Stimulated activated CD4-positive, alpha-beta T cell treated with anti-CD3 and anti-CD28 coated beads, Interleukin-15, amount 100 ng/mL, for 24 hours (primary cell): ENCODE measurements around the gene ACVR1.
A peak's percentile ranks its signal among the peaks of the same experiment; 100 is the strongest.

Experiments used
- DNase-seq: peaks from one replicate; pipeline ENCODE4 v3.0.0-alpha.2; 2020

The ACVR1 gene

DNA sequence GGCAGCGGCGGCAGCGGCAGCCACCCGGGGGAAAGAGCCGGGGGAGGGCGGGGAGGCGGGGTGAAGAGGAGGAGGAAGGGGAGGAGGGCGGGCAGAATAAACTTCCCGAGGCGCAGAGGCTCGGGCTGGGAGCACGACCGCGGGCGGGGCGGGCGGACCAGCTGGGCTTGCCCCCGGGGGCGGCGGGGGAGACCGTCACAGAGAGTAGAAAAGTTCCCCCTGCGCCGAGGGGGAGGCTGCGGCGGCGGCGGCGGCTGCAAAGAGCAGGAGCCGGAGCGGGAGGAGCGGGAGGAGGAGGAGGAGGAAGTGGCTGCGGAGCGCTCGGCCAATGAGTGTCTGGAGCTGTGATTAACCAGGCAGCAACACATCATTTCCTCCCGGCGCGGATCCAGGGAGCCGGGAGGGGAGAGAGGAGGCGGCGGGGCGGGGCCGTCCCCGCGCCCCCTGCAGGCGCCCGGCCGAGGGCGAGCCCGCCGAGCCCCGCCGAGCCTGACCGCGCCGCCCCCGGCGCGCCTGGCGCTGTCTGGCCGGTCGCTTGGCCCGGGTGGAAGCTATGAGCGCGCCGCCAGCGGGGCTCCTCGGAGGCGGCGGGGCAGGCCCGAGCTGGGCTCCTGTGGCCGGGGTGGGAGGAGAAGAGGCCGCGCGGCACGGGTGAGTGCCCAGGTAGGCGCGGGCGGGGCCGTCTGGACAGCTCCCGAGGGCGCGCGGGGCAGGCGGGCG is at the start of gene ACVR1:
ACVR1 (minus strand) TSS at position 265 of the 720 bp plus-strand sequence. CDS start 76,837 bp downstream, outside the sequence.
- peak; percentile 90 for DNase-seq

DNA sequence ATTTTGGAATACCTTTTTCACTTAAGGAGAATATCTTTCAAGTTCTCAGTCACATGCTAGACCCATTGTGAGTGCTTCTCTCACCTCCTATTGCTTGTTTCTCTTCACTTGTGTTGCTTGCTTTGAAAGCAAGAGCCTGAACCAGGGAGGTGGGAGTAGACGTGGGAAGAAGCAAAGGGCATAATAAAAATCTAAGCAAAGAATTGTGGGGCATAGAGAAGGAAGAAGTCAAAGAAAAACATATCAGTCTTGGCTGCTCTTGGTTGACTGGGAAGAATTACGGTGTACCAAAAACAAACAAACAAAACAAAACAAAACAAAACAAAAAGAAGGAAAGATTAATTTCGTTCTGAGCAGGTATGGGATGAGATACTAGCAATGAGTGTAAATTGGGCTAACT is 48.9 kb upstream of the ACVR1 start:
- no peak for DNase-seq

DNA sequence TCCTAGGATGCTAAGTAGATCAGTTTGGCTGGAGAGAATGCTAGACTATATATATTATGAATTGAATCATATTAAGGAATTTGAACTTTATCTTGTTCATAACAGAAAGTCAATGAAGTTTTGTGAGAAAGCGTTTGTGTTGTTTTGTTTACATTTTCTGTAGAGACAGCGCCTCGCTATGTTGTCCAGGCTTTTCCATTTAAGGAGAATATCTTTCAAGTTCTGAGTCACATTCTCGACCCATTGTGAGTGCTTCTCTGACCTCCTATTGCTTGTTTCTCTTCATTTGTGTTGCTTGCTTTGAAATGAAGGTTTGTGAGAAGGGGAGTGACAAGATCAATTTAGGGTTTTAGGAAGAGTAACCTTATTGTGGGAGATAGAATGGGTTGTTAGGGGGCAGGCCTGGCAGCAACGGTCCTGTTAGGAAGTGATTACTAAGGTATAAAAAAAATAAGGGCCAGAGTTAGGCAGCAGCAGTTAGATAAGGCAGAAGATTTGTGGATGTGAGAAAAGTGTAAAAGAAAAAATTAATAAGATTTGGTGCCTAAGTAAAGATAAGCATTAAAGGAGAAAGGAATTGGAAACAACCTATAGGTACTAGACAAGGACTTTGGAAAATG is 47.6 kb upstream of the ACVR1 start:
- DNase-seq = no peak

DNA sequence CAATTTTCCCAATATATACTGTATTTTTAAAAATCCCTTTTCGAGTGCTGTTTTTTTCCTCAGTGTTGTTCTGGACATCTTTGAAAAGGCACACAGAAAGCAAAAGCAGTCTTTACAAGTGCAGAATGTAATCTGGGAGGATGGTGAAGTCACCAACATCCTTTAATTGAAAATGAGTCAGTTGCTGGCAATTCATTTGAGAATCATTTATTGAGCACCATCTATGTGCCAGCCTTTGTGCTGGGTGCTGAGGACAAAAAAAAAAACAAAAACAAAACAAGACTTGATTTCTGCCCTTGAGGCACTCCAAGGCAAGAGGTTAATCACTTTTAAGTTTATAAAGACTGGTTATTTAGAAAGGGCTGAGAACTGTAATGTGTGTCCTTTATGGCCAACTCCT is 46.7 kb upstream of the ACVR1 start:
- no peak for DNase-seq

DNA sequence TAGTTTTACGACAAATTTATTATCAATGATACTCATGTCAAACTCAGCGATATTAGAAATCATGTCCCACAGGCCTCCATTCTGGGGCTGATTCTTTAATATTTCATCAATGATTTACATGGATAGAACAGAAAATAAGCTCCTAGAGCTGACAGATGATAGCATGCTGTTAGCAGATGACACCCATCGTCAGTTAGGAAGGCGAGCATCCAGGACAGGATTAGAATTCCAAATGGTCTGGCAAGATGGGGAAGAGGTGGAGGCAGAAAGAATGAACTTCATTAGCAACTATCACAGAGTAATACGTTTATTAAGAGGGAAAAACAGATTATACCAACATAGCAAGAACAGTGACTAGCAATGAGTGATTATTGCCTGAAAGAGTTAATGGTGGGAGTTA is 46.2 kb upstream of the ACVR1 start:
- no peak for DNase-seq

DNA sequence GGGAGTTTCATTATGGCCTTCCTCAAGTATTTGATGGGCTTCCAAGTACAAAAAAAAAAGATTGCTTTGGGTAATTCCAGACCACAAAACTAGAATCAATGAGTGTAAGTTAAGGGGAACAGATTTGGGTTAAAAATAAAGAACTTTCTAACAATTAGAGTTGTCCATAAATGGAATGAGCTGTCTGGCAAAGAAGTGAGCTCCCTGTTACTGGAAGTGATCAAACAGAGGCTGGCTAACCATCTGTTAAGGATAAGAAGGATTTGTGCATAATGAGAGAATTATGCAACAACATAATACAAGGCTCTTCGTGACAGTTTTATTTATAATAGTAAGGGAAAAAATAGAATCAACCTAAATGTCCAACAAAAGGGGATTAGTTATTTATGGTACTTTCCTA is 44.6 kb upstream of the ACVR1 start:
- no peak for DNase-seq

DNA sequence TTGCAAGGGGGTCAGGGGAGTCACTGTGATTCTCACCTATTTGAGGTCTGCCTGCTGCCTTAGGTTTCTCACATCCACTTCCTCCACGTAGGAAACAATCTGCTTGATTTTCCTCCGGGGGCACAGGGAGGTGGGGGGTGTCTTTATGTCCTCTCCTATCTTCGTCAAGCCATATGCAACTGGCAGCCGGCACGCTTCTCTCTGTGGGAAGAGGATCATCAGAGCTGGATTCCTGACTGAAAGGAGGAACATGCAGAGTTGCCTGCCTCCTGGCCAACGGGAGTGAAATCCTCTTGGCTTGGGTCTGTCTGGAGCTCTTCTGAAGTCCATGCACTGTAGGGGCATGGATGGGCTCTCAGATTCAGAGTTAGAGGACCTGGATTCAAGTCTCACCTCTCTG is 43.1 kb upstream of the ACVR1 start:
- DNase-seq = no peak

DNA sequence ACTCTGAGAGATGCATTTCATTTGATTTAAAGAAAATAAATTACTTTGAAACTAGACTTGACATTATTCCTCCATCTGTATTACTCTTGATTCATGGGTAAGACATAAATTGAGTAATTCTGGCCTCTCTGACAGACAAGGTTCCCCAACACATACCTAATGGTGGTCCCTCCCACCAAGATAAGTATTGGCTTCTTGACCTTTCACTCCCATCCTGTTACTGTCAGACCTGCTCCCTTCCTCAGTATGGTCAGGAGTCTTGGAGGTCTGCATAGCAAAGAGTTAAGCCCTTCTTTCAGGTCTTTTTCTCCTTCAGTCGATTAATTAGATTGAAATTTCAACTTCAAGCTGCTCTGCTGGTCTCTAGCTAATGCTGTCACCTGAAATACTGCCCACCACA is 42.2 kb upstream of the ACVR1 start:
- DNase-seq = no peak

DNA sequence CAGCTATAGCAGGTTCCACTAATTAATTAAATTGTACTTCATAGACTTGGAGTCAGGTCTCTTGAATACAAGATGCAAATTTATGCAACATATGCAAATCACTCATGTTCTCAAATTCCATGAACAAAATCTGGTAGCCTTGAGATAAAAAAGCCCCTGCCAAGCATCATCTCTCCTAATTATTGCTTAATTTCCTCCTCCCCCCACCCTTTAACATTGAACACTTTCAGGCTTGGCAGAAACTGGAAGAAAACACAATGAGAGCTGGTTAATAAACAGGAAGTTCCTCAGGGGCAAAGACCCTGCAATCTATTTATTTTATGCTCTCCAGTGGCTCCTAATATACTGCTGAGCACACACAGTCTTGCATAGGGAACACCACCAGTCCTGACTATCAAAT is 35.6 kb upstream of the ACVR1 start:
- DNase-seq = no peak

DNA sequence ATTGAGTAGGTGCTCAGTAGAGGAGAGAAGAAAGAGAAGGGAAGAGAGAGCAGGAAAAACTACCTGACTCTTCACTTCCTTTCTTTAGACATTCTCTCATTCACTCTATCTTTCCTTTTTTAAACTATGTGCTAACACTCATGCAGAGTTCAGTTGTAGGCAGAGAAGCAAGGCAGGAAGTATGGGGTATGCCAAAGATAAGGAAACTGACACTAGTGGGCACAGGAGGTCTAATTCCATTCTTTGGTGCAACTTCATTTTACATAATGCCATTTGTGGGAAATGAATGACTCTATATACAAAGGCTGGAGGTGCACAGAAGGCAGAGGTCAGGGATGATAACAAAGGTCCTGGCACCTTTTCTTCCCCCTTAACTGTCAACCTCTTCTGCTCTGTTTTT is 35.1 kb upstream of the ACVR1 start:
- no peak for DNase-seq

DNA sequence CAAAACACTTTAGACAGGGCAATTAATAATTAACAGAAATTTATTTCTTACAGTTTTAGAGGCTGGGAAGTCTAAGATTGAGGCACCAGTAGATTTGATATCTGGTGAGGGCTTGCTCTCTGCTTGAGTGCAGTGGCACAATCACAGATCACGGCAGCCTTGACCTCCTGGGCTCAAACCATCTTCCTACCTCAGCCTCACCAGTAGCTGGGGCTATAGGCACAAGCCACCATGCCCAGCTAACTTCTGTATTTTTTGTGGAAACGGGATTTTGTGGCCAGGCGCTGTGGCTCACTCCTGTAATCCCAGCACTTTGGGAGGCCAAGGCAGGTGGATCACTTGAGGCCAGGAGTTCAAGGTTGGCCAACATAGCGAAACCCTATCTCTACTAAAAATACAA is 29.0 kb upstream of the ACVR1 start:
- no peak for DNase-seq

DNA sequence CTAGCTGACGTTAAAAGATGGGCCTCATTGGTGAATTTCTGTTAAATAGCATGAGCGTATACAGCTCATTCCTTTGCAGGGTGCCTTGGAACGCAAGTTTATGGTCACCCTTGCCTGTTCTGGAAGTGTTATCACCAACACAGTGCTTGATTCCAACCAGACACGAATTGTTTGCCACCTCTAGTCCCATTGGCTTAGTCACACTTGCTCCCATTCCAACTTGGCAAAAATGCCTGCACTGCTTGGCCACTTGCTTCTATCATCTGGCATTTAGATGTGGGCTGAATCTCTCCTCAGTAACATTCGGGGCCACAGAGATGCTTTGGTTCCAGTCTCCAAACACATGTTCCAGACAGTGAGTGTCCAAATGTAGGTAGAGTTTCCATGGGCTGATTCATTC is 27.5 kb upstream of the ACVR1 start:
- no peak for DNase-seq

DNA sequence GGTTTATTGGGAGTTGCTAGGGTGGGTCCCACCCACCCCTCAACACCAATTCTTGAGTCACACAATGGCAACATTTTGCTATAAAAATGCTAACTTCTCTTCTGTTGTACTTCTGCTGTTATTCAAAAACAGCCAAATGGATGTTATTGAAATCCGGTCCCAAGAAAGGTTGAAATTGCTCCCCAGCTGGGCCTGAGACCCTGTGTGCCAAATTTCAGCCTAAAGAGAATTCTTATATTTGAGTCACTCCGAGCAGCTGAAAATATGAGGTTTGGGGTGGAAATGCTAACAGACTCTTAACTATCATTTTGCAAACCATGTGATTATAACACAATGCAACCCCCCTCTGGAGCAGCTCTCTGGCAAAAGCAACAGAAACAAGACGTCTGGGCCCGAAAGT is 27.0 kb upstream of the ACVR1 start:
- DNase-seq = no peak

DNA sequence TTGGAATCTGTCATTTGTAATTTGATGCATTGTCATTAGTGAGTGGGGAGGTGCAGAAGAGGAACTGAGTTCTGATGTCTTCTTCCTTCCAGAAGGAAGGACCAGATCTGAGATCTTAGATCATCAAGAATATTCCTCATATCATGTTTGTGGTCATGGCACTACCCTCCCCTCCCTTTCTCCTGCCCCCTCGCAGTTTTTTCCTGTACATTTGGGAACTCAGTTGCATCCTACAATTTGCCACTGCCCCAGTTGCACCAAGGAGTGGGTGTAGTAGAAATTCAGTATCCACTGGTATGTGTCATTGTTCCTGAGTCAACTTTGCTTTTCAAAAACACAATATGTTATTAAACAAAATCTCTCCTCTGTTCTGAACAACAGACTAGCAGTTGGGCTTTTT is 26.6 kb upstream of the ACVR1 start:
- DNase-seq = no peak

DNA sequence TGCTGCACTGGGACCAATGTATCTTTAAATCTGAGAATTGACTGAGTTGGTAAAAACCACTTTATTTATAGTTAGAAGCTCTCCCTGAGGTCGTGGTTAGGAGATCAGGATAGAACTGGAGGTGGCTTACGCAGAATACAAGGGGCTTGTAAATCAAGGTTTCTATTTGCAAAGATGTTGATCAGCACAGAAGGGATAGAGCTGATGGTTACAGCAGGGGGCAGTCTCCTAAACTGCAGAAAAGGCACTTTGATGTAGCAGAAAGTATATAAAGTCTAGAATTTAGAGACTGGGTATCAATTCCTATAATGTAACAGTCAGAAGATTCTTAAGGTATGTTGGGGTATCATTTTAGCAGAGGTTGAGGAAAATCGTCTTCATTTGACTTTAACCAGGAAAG is 25.2 kb upstream of the ACVR1 start:
- DNase-seq = no peak

DNA sequence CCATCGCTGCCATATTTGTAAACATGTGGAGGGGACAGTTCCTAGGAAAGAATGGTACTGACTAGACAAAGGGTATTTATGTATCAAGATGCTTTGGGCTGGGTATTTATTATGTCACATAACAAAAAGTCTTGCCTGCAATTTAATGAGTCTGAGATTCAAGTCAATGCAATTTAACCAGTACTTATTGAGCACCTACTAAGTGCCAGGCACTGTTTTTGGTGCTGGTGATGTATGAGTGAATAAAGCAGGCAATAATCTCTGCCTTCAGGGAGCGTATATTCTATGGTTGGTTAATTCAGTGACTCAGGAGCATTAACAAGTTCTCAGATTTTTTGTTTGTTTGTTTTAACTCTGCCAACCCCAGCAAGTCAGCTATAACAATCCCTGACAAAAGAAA is 24.6 kb upstream of the ACVR1 start:
- no peak for DNase-seq

DNA sequence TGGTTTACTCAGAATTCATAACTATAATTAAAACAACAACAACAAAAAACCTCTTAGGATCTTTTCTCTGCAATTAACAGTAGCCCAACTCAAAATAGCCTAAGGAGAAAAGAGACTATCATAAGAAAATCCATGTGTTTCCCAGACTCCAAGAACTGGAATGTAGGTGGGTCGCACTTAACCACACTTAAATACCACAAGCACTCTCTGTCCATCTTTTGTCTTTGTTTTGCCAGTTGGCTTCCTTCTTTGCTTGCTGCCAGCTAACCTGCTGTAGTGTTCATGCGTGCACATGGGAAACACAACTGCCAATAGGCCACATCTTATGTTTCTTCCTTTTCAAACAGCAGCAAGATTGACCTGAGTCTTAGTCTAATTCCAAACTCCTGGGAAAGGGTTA is 24.1 kb upstream of the ACVR1 start:
- no peak for DNase-seq

DNA sequence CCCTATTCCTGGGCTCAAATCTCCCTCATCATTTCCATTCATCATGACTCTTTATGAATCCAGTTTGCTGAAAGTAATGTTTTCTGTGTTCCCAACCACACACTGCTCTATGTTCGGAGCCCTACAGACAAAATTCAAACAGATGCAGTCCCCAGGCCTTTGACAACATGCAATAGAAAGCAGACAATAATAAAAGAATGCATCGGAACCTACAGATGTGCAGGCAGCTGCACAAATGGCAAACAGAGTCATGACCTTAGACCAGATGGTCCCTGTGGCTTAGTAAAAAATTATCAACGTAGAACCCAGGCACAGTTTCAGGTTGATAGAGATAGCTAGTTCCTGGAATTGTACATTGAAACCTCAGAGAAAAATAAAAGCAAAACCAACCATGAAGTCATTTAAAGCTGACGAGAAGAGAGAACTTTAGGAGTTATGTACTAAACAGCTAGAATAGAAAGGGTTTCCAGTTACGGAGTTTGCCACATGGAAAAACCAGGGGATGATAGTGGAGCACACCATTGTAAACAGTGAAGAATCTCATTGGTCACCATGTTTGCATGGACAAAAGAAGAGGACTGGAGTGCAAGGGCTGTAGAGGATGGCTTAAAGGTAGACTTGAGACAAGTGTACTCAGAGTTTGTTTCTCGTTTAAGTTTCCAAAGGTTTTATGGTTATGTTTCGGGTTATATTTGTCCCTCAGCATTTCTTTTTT is 23.2 kb upstream of the ACVR1 start:
- DNase-seq = peak; percentile 35

DNA sequence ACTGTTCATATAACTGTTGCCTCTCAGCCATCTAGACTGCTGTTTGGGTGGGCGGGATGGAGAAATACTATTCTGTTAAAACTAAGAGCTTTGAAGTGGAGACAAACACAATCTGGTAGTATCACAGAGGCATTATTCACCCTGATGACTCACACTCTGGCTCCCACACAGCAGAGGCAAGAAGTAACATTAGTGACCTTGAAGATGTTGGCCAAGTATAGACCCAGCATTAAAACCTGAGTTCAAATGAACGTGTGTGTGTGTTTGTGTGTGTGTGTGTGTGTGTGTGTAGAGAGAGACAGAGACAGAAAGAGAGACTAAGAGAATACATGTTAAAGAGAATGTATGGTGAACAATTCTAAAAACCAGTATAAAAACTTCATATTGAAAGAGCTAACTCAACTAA is 22.5 kb upstream of the ACVR1 start:
- DNase-seq = peak; percentile 79

DNA sequence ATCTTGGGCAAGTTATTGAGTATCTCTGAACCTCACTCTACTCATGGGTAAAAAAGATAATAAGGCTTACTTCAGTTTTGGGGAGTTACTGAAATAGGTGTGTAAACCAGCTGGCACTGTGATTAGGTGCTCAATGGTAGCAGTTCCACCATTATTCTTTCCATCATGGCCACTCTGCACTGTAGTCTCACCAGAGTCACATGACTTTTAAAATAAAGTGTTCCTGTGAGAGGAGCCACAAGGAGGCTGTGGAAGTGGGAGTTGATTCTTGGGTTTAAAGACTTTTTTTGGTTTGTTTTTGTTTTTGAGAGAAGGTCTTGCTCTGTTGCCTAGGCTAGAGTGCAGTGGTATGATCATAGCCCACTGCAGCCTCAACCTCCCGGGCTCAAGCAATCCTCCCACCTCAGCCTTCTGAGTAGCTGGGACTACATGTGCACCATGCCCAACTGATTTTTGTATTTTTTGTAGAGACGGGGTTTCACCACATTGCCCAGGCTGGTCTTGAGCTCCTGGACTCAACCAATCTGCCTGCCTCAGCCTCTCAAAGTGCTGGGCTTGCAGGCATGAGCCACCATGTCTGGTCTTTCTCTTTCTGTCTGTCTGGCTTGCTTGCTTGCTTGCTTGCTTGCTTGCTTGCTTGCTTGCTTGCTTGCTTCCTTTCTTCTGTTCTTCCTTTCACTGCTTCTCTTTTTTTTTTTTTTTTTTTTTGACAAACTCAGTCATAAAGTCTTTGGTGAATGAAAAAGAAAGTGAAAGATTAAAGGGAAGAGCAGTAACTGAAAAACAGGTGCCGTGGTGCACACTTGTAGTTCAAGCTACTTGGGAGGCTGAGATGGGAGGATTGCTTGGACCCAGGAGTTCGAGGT is 21.2 kb upstream of the ACVR1 start:
- peak; percentile 57 for DNase-seq

DNA sequence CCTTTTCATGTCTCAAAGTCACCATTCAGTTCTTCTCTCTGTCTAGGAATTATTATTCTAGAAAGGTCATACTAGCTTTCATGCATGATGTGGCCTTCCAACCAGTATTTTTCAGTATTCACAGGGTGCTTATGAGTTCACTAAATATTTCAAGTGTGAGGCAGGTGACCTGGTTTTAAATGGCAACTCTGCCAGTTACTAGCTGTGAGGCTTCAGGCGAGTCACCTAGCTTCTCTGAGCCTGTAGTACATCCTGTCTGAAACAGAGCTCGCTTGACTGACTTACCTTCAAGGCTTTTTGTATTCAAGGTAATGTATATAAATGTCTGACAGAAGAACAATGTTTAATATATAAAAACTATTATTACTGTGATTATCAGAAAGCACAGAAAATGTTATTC is 19.4 kb upstream of the ACVR1 start:
- peak; percentile 30 for DNase-seq

DNA sequence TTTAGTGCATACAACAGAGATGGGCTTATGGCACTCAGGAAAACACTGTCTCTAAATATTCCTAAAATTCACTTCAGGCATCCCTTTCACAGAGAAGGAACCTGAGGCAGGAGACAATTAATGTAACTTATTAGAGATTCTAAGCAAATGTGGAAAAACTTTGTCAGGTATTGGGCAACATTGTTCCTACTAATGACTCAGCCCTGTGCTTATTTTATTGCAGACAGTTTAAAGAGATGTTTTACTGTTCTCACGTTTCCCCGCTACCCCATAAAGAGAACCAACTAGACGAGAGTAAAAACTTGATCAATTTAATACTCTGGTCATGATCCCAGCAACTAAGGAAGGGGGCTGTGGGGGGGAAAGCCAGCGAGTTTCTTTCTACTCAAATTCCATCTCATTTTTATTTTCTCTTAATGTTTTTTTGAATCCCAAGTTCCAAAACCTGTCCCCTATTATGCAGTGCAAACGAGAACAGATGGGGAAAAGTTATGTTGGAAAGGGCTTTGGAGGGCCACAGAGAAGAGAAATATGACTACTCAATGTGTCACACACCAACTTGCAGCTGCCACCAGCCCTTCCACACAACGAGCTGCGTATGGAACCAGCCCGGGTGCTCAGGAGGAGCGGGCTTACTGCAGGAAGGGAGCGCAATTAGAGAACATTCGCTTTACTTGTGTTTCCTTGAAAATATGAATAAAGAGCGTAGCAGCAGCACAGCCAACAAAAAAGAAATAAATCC is 18.7 kb upstream of the ACVR1 start:
- DNase-seq = no peak

DNA sequence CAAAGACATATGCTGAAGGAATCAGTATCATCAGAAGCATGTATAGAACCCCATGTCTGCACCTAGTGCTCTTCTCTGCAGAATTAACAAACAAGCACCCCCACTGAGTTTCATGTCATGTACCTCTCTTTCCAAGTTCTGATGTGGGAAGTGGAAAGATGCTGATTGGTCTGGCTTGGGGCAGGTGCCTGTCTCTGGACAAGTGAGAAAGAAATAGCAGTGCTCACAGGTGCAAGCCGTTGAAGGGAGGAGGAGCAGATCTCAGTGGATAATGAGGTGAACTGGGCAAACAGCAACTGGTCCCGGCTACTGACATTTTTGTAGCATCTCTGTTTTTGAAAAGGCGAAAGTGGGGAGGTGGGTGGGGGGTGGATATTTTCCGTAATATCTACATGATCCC is 17.5 kb upstream of the ACVR1 start:
- no peak for DNase-seq
